IMR-90 (cell line): Measurements from ENCODE around the gene PAFAH1B2. TPM values are rescaled to one million over a fixed set of nuclear protein-coding genes. Genes with fewer than 3 reads are reported as not detected.

Source experiments
- ATAC-seq: fragments of 200-7000 bp; cut with Tn5 transposase; 2 replicates; pipeline ENCODE4 v1.9.1; 2020; ENCODE audit warnings: low read depth, mild to moderate bottlenecking, moderate library complexity
- BruUV-seq: library from RNA; stranded (reverse); fragments of 400-500 nt; replicated peaks from 2 replicates; lab custom pipeline; 2021; lab: Mats Ljungman, UMichigan
- CTCF ChIA-PET: fragments of 300-600 bp; formaldehyde crosslinking; extraction: SDS; loops from one replicate; lab custom pipeline; 2021; ENCODE audit warnings: antibody characterized with exemption; lab: Yijun Ruan, JAX
- POLR2A ChIA-PET: fragments of 300-600 bp; sonication (Branson Sonifier 250); formaldehyde crosslinking; loops from one replicate; lab custom pipeline; 2022; ENCODE audit warnings: antibody characterized with exemption; ENCODE audit not compliant: unreplicated experiment; lab: Charles Lee
- DNase-seq: peaks from one replicate; pipeline ENCODE4 v3.0.0; 2013
- H2AFZ ChIP-seq: replicated peaks from 2 replicates; pipeline ENCODE3; 2013; ENCODE audit warnings: low read length, mild to moderate bottlenecking; ENCODE audit not compliant: poor library complexity
- H2AK5ac ChIP-seq: 2 replicates; pipeline ENCODE4 v1.6.1; 2013; ENCODE audit warnings: low read depth, low read length, inconsistent platforms
- H2AK9ac ChIP-seq: replicated peaks from 2 replicates; pipeline ENCODE3; 2013; ENCODE audit warnings: mild to moderate bottlenecking, low read depth, low read length, moderate library complexity; ENCODE audit not compliant: poor library complexity
- H2BK120ac ChIP-seq: 2 replicates; pipeline ENCODE4 v1.6.1; 2013; ENCODE audit warnings: low read depth, low read length, inconsistent platforms
- H2BK15ac ChIP-seq: 3 replicates; pipeline ENCODE4 v1.6.1; 2013; ENCODE audit warnings: low read depth, low read length, inconsistent platforms
- H2BK20ac ChIP-seq: 2 replicates; pipeline ENCODE4 v1.6.1; 2013; ENCODE audit warnings: low read depth, mild to moderate bottlenecking, inconsistent platforms, low read length, moderate library complexity
- H2BK5ac ChIP-seq: 2 replicates; pipeline ENCODE4 v1.6.1; 2013; ENCODE audit warnings: mild to moderate bottlenecking, low read depth, low read length, inconsistent platforms; ENCODE audit not compliant: poor library complexity, severe bottlenecking
- H3K14ac ChIP-seq: replicated peaks from 2 replicates; pipeline ENCODE4 v1.6.1; 2013; ENCODE audit warnings: low read depth, low read length, inconsistent platforms
- H3K18ac ChIP-seq: 2 replicates; pipeline ENCODE4 v1.6.1; 2013; ENCODE audit warnings: low read depth, low read length, control low read depth
- H3K23ac ChIP-seq: 2 replicates; pipeline ENCODE4 v1.6.1; 2013; ENCODE audit warnings: low read depth, low read length, inconsistent platforms
- H3K27ac ChIP-seq: 2 replicates; pipeline ENCODE4 v1.5.1; 2013; ENCODE audit warnings: mild to moderate bottlenecking, control low read depth, low read length; ENCODE audit not compliant: insufficient read depth
- H3K27me3 ChIP-seq: 2 replicates; pipeline ENCODE4 v1.6.1; 2013; ENCODE audit warnings: low read length; ENCODE audit not compliant: control insufficient read depth, insufficient read depth
- H3K36me3 ChIP-seq: 2 replicates; pipeline ENCODE4 v1.6.1; 2013; ENCODE audit warnings: low read length, mixed read lengths; ENCODE audit not compliant: control insufficient read depth, insufficient read depth
- H3K4ac ChIP-seq: 2 replicates; pipeline ENCODE4 v1.6.1; 2013; ENCODE audit warnings: low read depth, low read length, inconsistent platforms
- H3K4me1 ChIP-seq: 2 replicates; pipeline ENCODE4 v1.6.1; 2013; ENCODE audit warnings: low read length, mixed read lengths; ENCODE audit not compliant: control insufficient read depth, insufficient read depth
- H3K4me2 ChIP-seq: 2 replicates; pipeline ENCODE4 v1.6.1; 2013; ENCODE audit warnings: low read depth, mild to moderate bottlenecking, control low read depth, low read length, moderate library complexity
- H3K4me3 ChIP-seq: 2 replicates; pipeline ENCODE4 v1.5.1; 2013; ENCODE audit warnings: low read depth, mild to moderate bottlenecking, control low read depth, low read length, moderate library complexity; ENCODE audit not compliant: insufficient read depth
- H3K56ac ChIP-seq: 2 replicates; pipeline ENCODE4 v1.6.1; 2013; ENCODE audit warnings: low read length, inconsistent platforms; ENCODE audit not compliant: insufficient read depth; ENCODE audit errors: extremely low read depth
- H3K79me1 ChIP-seq, 2 experiments: 2 replicates each; pipeline ENCODE4 v1.6.1; 2013; ENCODE audit warnings: low read length in 2 of 2, inconsistent platforms in 1 of 2, low read depth in 1 of 2
- H3K9ac ChIP-seq: 2 replicates; pipeline ENCODE4 v1.6.1; 2013; ENCODE audit warnings: low read depth, low read length, control low read depth
- H3K9me1 ChIP-seq: 2 replicates; pipeline ENCODE4 v1.6.1; 2013; ENCODE audit warnings: low read length, inconsistent platforms; ENCODE audit not compliant: insufficient read depth
- H3K9me3 ChIP-seq: 2 replicates; pipeline ENCODE4 v1.6.1; 2013; ENCODE audit warnings: low read length; ENCODE audit not compliant: control insufficient read depth, insufficient read depth
- H4K20me1 ChIP-seq: 2 replicates; pipeline ENCODE4 v1.6.1; 2013; ENCODE audit warnings: low read length, inconsistent platforms; ENCODE audit not compliant: insufficient read depth
- H4K5ac ChIP-seq: 2 replicates; pipeline ENCODE4 v1.6.1; 2013; ENCODE audit warnings: mild to moderate bottlenecking, low read depth, low read length, control low read depth
- H4K8ac ChIP-seq, 2 experiments: 2 replicates each; pipeline ENCODE4 v1.6.1; 2013; ENCODE audit warnings: low read depth in 2 of 2, low read length in 2 of 2, control low read depth in 1 of 2, inconsistent platforms in 1 of 2
- H4K91ac ChIP-seq: 2 replicates; pipeline ENCODE4 v1.6.1; 2013; ENCODE audit warnings: low read depth, low read length, inconsistent platforms; ENCODE audit not compliant: insufficient read depth
- CEBPB ChIP-seq: IDR thresholded peaks from 2 replicates; pipeline ENCODE4 v1.6.1; 2012; ENCODE audit warnings: low read depth, low read length, improper control_type of control experiment
- CHD1 ChIP-seq: IDR thresholded peaks from 2 replicates; pipeline ENCODE4 v1.6.1; 2012; ENCODE audit warnings: low read depth, low read length, improper control_type of control experiment
- MAFK ChIP-seq: IDR thresholded peaks from 2 replicates; pipeline ENCODE4 v1.6.1; 2012; ENCODE audit warnings: low read depth, low read length, improper control_type of control experiment
- MAZ ChIP-seq: IDR thresholded peaks from 2 replicates; pipeline ENCODE4 v1.6.1; 2012; ENCODE audit warnings: low read depth, mild to moderate bottlenecking, low read length, improper control_type of control experiment, moderate library complexity, borderline replicate concordance
- RFX5 ChIP-seq: IDR thresholded peaks from 2 replicates; pipeline ENCODE4 v1.8.0; 2012; ENCODE audit warnings: low read depth, mild to moderate bottlenecking, low read length, moderate library complexity
- USF2 ChIP-seq: fragments of 150-350 bp; IDR thresholded peaks from 2 replicates; pipeline ENCODE4 v1.6.1; 2017; ENCODE audit warnings: mild to moderate bottlenecking, antibody characterized with exemption, low read length, low read depth
- WGBS, 2 experiments: methylation state at CpG; one replicate each; pipeline versions ENCODE4 v1.1.5 to v1.1.7; 2013; ENCODE audit warnings: missing lambda C conversion rate in 2 of 2; ENCODE audit not compliant: insufficient read length in 1 of 2; ENCODE audit errors: extremely low coverage in 2 of 2; 5-methylcytosine and 5-hydroxymethylcytosine counted together
- dilution Hi-C: fragments of 300-500 bp; cut with HindIII; formaldehyde crosslinking; loops from one replicate; pipeline ENCODE4 v1.14.3; 2018; ENCODE audit warnings: low sequenced_read_pairs; ENCODE audit not compliant: unreplicated experiment
- in situ Hi-C: fragments of 300-500 bp; cut with MboI; formaldehyde crosslinking; loops from 3 replicates; pipeline ENCODE4 v1.14.3; 2019; ENCODE audit warnings: low sequenced_read_pairs, inconsistent platforms, mixed read lengths
- intact Hi-C: fragments of 100-400 bp; cut with micrococcal nuclease; formaldehyde crosslinking; loops from 2 replicates; pipeline ENCODE4 v1.10.0; 2022
- polyA plus RNA-seq, 3 experiments: library from polyadenylated mRNA; depleted of rRNA; stranded (reverse); fragments of >200 nt; gene quantifications; 2 replicates each; pipeline ENCODE4 v1.2.3, GENCODE V29; 2012; ENCODE audit warnings: low replicate concordance in 1 of 3
- total RNA-seq: library from RNA; depleted of rRNA; stranded (reverse); fragments of >200 nt; gene quantifications from 2 replicates; pipeline ENCODE4 v1.2.3, GENCODE V29; 2012

The PAFAH1B2 gene
- total and polyA plus RNA-seq, 2 of the 4 experiments (the other 2 are of a cell fraction), result 29.8 to 280 TPM

GRCh38 chr11:117188620-117189081 lies 44.6 kb downstream of the PAFAH1B2 start:
- no peak overlapping the region for H4K5ac ChIP-seq
- BruUV-seq, result no TSS peak
- H3K27ac ChIP-seq, result no peak overlapping the region
- no peak overlapping the region for H3K23ac ChIP-seq
- H4K20me1 ChIP-seq, result no peaks in the 10 kb centered on the region
- intact Hi-C loops (no loop called here), in situ Hi-C loops (no loop called here), dilution Hi-C loops (no loop called here)
- H3K14ac ChIP-seq, result no peak overlapping the region
- TF ChIP-seq CHD1 (no peak), MAFK (no peak), RFX5 (no peak), MAZ (no peak), USF2 (no peak), CEBPB (no peak)
- ATAC-seq, result no peak
- H3K36me3 ChIP-seq, result peaks cover 69% of the 10 kb centered on the region
- no peak overlapping the region for H4K8ac ChIP-seq
- H2AFZ ChIP-seq, result peak overlapping the region; percentile 49
- H3K9ac ChIP-seq, result no peak overlapping the region
- CTCF ChIA-PET, result no interaction called here
- no peak overlapping the region for H3K4me3 ChIP-seq
- H2BK15ac ChIP-seq, result no peak overlapping the region
- H3K4ac ChIP-seq, result no peak overlapping the region
- no peak overlapping the region for H2BK5ac ChIP-seq
- no peaks in the 10 kb centered on the region for H3K79me1 ChIP-seq
- H3K18ac ChIP-seq, result no peak overlapping the region
- no peak overlapping the region for H2AK5ac ChIP-seq
- no peak overlapping the region for H3K4me2 ChIP-seq
- POLR2A ChIA-PET, result no interaction called here
- 98% methylated on average over 6 of the region's 20 CpGs; no CpG with 5 or more reads in 1 of the 2 experiments for WGBS, 2 experiments
- H2BK120ac ChIP-seq, result no peak overlapping the region
- H2BK20ac ChIP-seq, result no peak overlapping the region
- H3K56ac ChIP-seq, result no peak overlapping the region
- DNase-seq, result no peak
- 0 out of 2 replicates have a peak, but pooled peaks cover 4% of the 10 kb centered on the region for H3K9me1 ChIP-seq
- no peaks in the 10 kb centered on the region for H3K4me1 ChIP-seq
- H4K91ac ChIP-seq, result no peak overlapping the region
- H3K9me3 ChIP-seq, result no peaks in the 10 kb centered on the region
- peak overlapping the region; percentile 50 for H2AK9ac ChIP-seq
- H3K27me3 ChIP-seq, result no peaks in the 10 kb centered on the region
